CD14-positive monocyte (primary cell): Measurements from ENCODE around the gene LRRC55. TPM values are rescaled to one million over a fixed set of nuclear protein-coding genes. Genes with fewer than 3 reads are reported as not detected.
A peak's percentile ranks its signal among the peaks of the same experiment; 100 is the strongest.

Experiments
- DNase-seq, 3 donors: peaks; one replicate each; pipeline ENCODE4 v3.0.0-alpha.2; 2011 to 2022
- H2AFZ ChIP-seq: 2 replicates; pipeline ENCODE4 v1.6.0; 2012; ENCODE audit warnings: mild to moderate bottlenecking, low read depth, low read length, inconsistent platforms; ENCODE audit not compliant: insufficient read depth, poor library complexity, severe bottlenecking
- H3K27ac ChIP-seq, 2 donors: 1 replicate in 1 of 2; 2 replicates in 1 of 2; pipeline ENCODE4 v1.5.1; 2012 to 2013; ENCODE audit warnings: low read length in 2 of 2, control low read depth in 1 of 2, inconsistent platforms in 1 of 2, low read depth in 1 of 2, mild to moderate bottlenecking in 1 of 2
- H3K27me3 ChIP-seq, 2 donors: one replicate each; pipeline versions ENCODE4 v1.6.0 to v1.6.1; 2011 to 2013; ENCODE audit warnings: low read length in 2 of 2; ENCODE audit not compliant: control insufficient read depth in 2 of 2, insufficient read depth in 2 of 2
- H3K36me3 ChIP-seq, 2 donors: replicated peaks in 1 of 2; 1 replicate in 1 of 2; 2 replicates in 1 of 2; pipeline versions ENCODE4 v1.5.1 to v1.6.1; 2012 to 2013; ENCODE audit warnings: low read length in 2 of 2, control low read depth in 1 of 2, inconsistent platforms in 1 of 2, mild to moderate bottlenecking in 1 of 2; ENCODE audit not compliant: insufficient read depth in 2 of 2, control insufficient read depth in 1 of 2
- H3K4me1 ChIP-seq, 2 donors: 1 replicate in 1 of 2; 2 replicates in 1 of 2; pipeline versions ENCODE4 v1.5.1 to v1.6.1; 2012 to 2013; ENCODE audit warnings: low read length in 2 of 2, control low read depth in 1 of 2, inconsistent platforms in 1 of 2, mild to moderate bottlenecking in 1 of 2, moderate library complexity in 1 of 2; ENCODE audit not compliant: insufficient read depth in 2 of 2, control insufficient read depth in 1 of 2
- H3K4me2 ChIP-seq: replicated peaks from 2 replicates; pipeline ENCODE3; 2012; ENCODE audit warnings: low read length, moderate library complexity, mild to moderate bottlenecking; ENCODE audit not compliant: poor library complexity, severe bottlenecking; ENCODE audit errors: extremely low read depth
- H3K4me3 ChIP-seq, 3 experiments: fragments of 200-600 bp in 1 of 3; sonication (generic) in 1 of 3; replicated peaks in 1 of 3; 1 replicate in 2 of 3; 2 replicates in 1 of 3; pipeline ENCODE4 v1.5.1; 2011 to 2013; ENCODE audit warnings: low read length in 3 of 3, mild to moderate bottlenecking in 3 of 3, control low read depth in 2 of 3, low read depth in 2 of 3, inconsistent platforms in 1 of 3, moderate library complexity in 1 of 3
- H3K79me2 ChIP-seq: 2 replicates; pipeline ENCODE4 v1.6.0; 2012; ENCODE audit warnings: mild to moderate bottlenecking, control low read depth, inconsistent platforms, low read length, moderate library complexity; ENCODE audit not compliant: insufficient read depth
- H3K9ac ChIP-seq: 2 replicates; pipeline ENCODE4 v1.6.0; 2017; ENCODE audit warnings: low read length, mild to moderate bottlenecking; ENCODE audit not compliant: insufficient read depth, poor library complexity, severe bottlenecking
- H3K9me3 ChIP-seq, 2 donors: replicated peaks in 1 of 2; 1 replicate in 1 of 2; 2 replicates in 1 of 2; pipeline versions ENCODE4 v1.5.1 to v1.6.1; 2012 to 2013; ENCODE audit warnings: low read length in 2 of 2, control low read depth in 1 of 2; ENCODE audit not compliant: control insufficient read depth in 1 of 2, insufficient read depth in 1 of 2
- H4K20me1 ChIP-seq: 2 replicates; pipeline ENCODE4 v1.6.0; 2012; ENCODE audit warnings: mild to moderate bottlenecking, low read length, control low read depth, moderate library complexity; ENCODE audit not compliant: insufficient read depth
- H3K27ac Mint-ChIP-seq, 7 donors: one replicate each; pipeline ENCODE4 v1.8.0; 2020; ENCODE audit warnings: mild to moderate bottlenecking in 7 of 7, mixed read lengths in 7 of 7, moderate library complexity in 6 of 7, inconsistent platforms in 2 of 7
- H3K27me3 Mint-ChIP-seq, 3 donors: one replicate each; pipeline ENCODE4 v1.8.0; 2021 to 2022; ENCODE audit warnings: low read depth in 3 of 3, mild to moderate bottlenecking in 3 of 3, mixed read lengths in 3 of 3, moderate library complexity in 3 of 3, inconsistent platforms in 1 of 3
- H3K36me3 Mint-ChIP-seq, 2 donors: one replicate each; pipeline ENCODE4 v1.8.0; 2020; ENCODE audit warnings: mixed read lengths in 2 of 2, inconsistent platforms in 1 of 2, mild to moderate bottlenecking in 1 of 2
- H3K4me1 Mint-ChIP-seq: one replicate; pipeline ENCODE4 v1.8.0; 2020; ENCODE audit warnings: mild to moderate bottlenecking, mixed read lengths
- H3K4me3 Mint-ChIP-seq, 2 donors: one replicate each; pipeline ENCODE4 v1.8.0; 2020; ENCODE audit warnings: mild to moderate bottlenecking in 2 of 2, mixed read lengths in 2 of 2, moderate library complexity in 1 of 2
- H3K9me3 Mint-ChIP-seq, 7 donors: one replicate each; pipeline ENCODE4 v1.8.0; 2020 to 2022; ENCODE audit warnings: mixed read lengths in 7 of 7, mild to moderate bottlenecking in 6 of 7, moderate library complexity in 6 of 7, inconsistent platforms in 2 of 7
- WGBS: methylation state at CpG from one replicate; pipeline ENCODE4 v1.1.5; 2013; ENCODE audit warnings: missing lambda C conversion rate; ENCODE audit not compliant: insufficient coverage; 5-methylcytosine and 5-hydroxymethylcytosine counted together
- intact Hi-C, 2 donors: fragments of 100-400 bp; cut with micrococcal nuclease; formaldehyde crosslinking; loops; one replicate each; pipeline versions ENCODE4 v1.15.0 to v1.15.1; 2023
- polyA plus RNA-seq, 3 donors: library from polyadenylated mRNA; depleted of rRNA in 1 of 3; unstranded in 2 of 3; stranded (reverse) in 1 of 3; fragments of 300-500 nt in 2 of 3; fragments of >200 nt in 1 of 3; fragmentation: Illumina TruSeq in 2 of 3; gene quantifications; 1 replicate in 2 of 3; 2 replicates in 1 of 3; pipeline ENCODE4 v1.2.3, GENCODE V29; 2012 to 2021
- TF ChIP-seq, protein P1 (sequence below): fragments of 200-600 bp; IDR thresholded peaks from one replicate; pipeline ENCODE4 v1.8.0; 2022; ENCODE audit warnings: antibody characterized with exemption, mild to moderate bottlenecking

LRRC55 gene
- polyA plus RNA-seq, 3 donors = not detected

DNA sequence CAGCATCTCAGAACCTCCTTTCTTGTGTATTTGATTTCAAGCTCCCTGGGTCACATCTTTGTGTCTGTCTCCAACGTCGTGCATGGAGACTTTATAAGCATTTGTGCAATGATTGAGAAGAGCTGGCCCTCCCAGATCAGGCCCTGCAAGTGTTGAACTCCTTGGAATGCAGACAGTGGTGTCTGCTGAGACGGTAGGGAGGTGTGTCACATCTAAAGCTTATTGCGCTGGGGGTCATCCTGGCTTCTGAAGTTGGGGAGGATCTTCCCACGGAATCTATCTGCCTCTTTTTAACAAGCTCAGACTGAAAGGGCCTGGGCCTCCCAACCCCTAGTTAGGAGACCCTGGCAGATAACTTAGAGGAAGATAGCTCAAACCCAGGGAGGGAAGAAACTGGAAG is 48.6 kb downstream of the LRRC55 start:
- TF ChIP-seq, protein P1, sequence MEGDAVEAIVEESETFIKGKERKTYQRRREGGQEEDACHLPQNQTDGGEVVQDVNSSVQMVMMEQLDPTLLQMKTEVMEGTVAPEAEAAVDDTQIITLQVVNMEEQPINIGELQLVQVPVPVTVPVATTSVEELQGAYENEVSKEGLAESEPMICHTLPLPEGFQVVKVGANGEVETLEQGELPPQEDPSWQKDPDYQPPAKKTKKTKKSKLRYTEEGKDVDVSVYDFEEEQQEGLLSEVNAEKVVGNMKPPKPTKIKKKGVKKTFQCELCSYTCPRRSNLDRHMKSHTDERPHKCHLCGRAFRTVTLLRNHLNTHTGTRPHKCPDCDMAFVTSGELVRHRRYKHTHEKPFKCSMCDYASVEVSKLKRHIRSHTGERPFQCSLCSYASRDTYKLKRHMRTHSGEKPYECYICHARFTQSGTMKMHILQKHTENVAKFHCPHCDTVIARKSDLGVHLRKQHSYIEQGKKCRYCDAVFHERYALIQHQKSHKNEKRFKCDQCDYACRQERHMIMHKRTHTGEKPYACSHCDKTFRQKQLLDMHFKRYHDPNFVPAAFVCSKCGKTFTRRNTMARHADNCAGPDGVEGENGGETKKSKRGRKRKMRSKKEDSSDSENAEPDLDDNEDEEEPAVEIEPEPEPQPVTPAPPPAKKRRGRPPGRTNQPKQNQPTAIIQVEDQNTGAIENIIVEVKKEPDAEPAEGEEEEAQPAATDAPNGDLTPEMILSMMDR = no peak
- peaks cover 44 to 69% of the 10 kb centered on the region in 2 donors for H3K27me3 ChIP-seq
- H3K9me3 Mint-ChIP-seq = peaks cover 0 to 3% (median 0%) of the 10 kb centered on the region in 7 donors
- no peak overlapping the region for H3K4me3 Mint-ChIP-seq
- no peaks in the 10 kb centered on the region for H3K36me3 ChIP-seq
- no peaks in the 10 kb centered on the region for H3K36me3 Mint-ChIP-seq
- intact Hi-C loops = no loop called here
- H3K4me1 ChIP-seq = no peaks in the 10 kb centered on the region
- WGBS = 50% methylated on average over 3 of the region's 5 CpGs
- no peaks in the 10 kb centered on the region for H3K4me1 Mint-ChIP-seq
- no peak overlapping the region for H3K9ac ChIP-seq
- no peak overlapping the region for H2AFZ ChIP-seq
- no peak overlapping the region for H3K27ac ChIP-seq
- H3K27ac Mint-ChIP-seq = no peak overlapping the region
- DNase-seq = no peak
- H3K79me2 ChIP-seq = no peaks in the 10 kb centered on the region
- H3K27me3 Mint-ChIP-seq = peaks cover 48 to 65% (median 56%) of the 10 kb centered on the region in 3 donors
- H4K20me1 ChIP-seq = no peaks in the 10 kb centered on the region
- H3K9me3 ChIP-seq = no peaks in the 10 kb centered on the region
- H3K4me2 ChIP-seq = no peak overlapping the region
- no peak overlapping the region for H3K4me3 ChIP-seq

DNA sequence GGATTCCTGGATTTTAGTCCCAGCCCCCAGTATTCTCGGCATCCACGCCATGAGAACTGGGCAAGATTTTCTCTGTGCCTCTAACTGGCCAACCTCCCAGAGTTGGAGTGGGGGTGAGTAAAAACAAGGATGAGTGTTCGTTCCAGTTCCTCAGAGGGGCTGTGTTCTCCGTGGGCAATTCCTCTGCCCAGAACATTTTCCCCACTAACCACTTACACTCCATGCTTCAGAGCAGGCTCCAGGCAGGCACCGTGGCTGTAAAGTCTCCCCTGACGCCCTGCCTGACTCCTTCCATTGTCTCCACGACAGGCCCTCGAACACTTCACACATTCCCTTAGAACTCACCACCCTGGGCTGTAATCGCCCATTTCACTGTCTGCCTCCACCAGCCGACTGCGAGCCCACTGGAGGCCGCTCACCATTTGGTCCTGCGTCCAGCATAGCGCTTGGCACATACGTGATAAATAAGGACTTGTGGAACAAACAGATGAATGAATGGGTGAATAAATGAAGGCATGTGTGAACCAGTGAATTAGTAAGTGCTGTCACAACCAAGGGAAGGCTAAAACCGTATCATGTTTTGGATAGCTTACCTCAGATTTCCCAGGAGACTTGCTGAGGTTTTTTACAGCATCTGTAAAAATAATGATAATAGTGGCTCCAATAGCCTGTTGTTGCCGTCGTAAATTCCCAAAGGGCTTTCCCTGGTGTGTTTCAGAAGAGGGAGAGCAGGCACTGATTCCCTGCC is 49.2 kb downstream of the LRRC55 start:
- Mint-ChIP-seq H3K9me3 (peaks cover 0 to 3% (median 0%) of the 10 kb centered on the region in 7 donors), H3K4me1 (no peaks in the 10 kb centered on the region), H3K4me3 (peak overlapping the region in 1 of 2 donors; percentile 52), H3K27ac (no peak overlapping the region), H3K27me3 (peaks cover 50 to 71% (median 57%) of the 10 kb centered on the region in 3 donors), H3K36me3 (no peaks in the 10 kb centered on the region)
- intact Hi-C loops = no loop called here
- Histone ChIP-seq H3K4me3 (no peak overlapping the region), H3K9ac (no peak overlapping the region), H3K27me3 (peaks cover 41 to 71% of the 10 kb centered on the region in 2 donors), H4K20me1 (no peaks in the 10 kb centered on the region), H3K4me2 (no peak overlapping the region), H3K9me3 (no peaks in the 10 kb centered on the region), H3K79me2 (no peaks in the 10 kb centered on the region), H3K27ac (no peak overlapping the region), H3K4me1 (no peaks in the 10 kb centered on the region), H2AFZ (no peak overlapping the region), H3K36me3 (no peaks in the 10 kb centered on the region)
- WGBS = 15% methylated on average over 7 of the region's 18 CpGs
- no peak for DNase-seq
- TF ChIP-seq, protein P1 = no peak
